Testis (tissue), 3 donors: Measurements from ENCODE around the gene ALPG. TPM values are rescaled to one million over a fixed set of nuclear protein-coding genes. Genes with fewer than 3 reads are reported as not detected.

ENCODE experiments used
- DNase-seq: peaks from one replicate; pipeline ENCODE4 v3.0.0-alpha.2; 2019
- H3K27ac ChIP-seq, 2 donors: fragments of 200-600 bp; sonication (generic); one replicate each; pipeline ENCODE4 v1.5.1; 2019
- H3K27me3 ChIP-seq: fragments of 200-600 bp; sonication (generic); one replicate; pipeline ENCODE4 v1.5.1; 2019
- H3K36me3 ChIP-seq: fragments of 200-600 bp; sonication (generic); one replicate; pipeline ENCODE4 v1.5.1; 2017; ENCODE audit warnings: low read depth; ENCODE audit errors: missing control alignments
- H3K4me1 ChIP-seq: fragments of 200-600 bp; sonication (generic); one replicate; pipeline ENCODE4 v1.5.1; 2019
- H3K4me3 ChIP-seq, 2 donors: fragments of 200-600 bp; sonication (generic); one replicate each; pipeline ENCODE4 v1.5.1; 2017 to 2019
- H3K9me3 ChIP-seq: fragments of 200-600 bp; sonication (generic); one replicate; pipeline ENCODE4 v1.5.1; 2017
- CTCF ChIP-seq, 3 experiments: fragments of 450-650 bp in 2 of 3; fragments of 200-600 bp in 1 of 3; sonication (generic) in 1 of 3; IDR thresholded peaks; one replicate each; pipeline ENCODE4 v1.5.1; 2016 to 2019; ENCODE audit warnings: antibody characterized with exemption in 3 of 3, mild to moderate bottlenecking in 2 of 3, moderate library complexity in 1 of 3
- POLR2A ChIP-seq: fragments of 450-650 bp; IDR thresholded peaks from one replicate; pipeline ENCODE4 v1.6.1; 2017; ENCODE audit warnings: antibody characterized with exemption, mild to moderate bottlenecking, moderate library complexity
- WGBS, 2 donors: methylation state at CpG; one replicate each; pipeline ENCODE4 v1.1.5; 2018; 5-methylcytosine and 5-hydroxymethylcytosine counted together
- intact Hi-C: fragments of 100-400 bp; cut with DNase I; formaldehyde crosslinking; loops from one replicate; pipeline ENCODE4 v1.15.1; 2023; ENCODE audit warnings: low total_unique reads
- polyA plus RNA-seq: library from polyadenylated mRNA; stranded (reverse); fragments of 350-450 nt; fragmentation: Illumina TruSeq; extraction: RNeasy Lipid Tissue Mini Kit (QIAGEN cat#74804); gene quantifications from one replicate; pipeline ENCODE4 v1.2.3, GENCODE V29; 2014; ENCODE audit warnings: low read depth, low replicate concordance; ENCODE audit not compliant: insufficient read depth
- total RNA-seq, 2 donors: library from RNA; depleted of rRNA; stranded (reverse); fragments of >200 nt; gene quantifications; one replicate each; pipeline ENCODE4 v1.2.3, GENCODE V29; 2016

The ALPG gene
- total and polyA plus RNA-seq, 3 donors from 2014 or later = 0.44 to 1.0 (median 0.93) TPM

- Histone ChIP-seq H3K9me3 (no peaks in the 10 kb centered on the region), H3K27me3 (no peaks in the 10 kb centered on the region), H3K4me3 (no peak overlapping the region), H3K36me3 (no peaks in the 10 kb centered on the region), H3K27ac (no peak overlapping the region), H3K4me1 (no peaks in the 10 kb centered on the region)
- no peak for TF ChIP-seq POLR2A
- TF ChIP-seq CTCF (IDR thresholded peaks at IDR 0.05) = no peak
- no peak for DNase-seq
- 86 to 87% methylated on average over 12 to 15 of the region's 15 CpGs for WGBS, 2 donors
- intact Hi-C loops = loop anchor here (5.0 kb wide), 1 partner anchor 534 kb away; no protein-coding TSS in a partner anchor
Measured at GRCh38 chr2:232436381-232437194, 29.9 kb downstream of the ALPG start.

- Histone ChIP-seq H3K4me3 (no peak overlapping the region), H3K36me3 (no peaks in the 10 kb centered on the region), H3K27me3 (no peaks in the 10 kb centered on the region), H3K9me3 (no peaks in the 10 kb centered on the region), H3K4me1 (no peaks in the 10 kb centered on the region), H3K27ac (no peak overlapping the region)
- TF ChIP-seq POLR2A (no peak), CTCF (IDR thresholded peaks at IDR 0.05) (no peak)
- WGBS, 2 donors = 85 to 95% methylated on average over 12 of the region's 12 CpGs
- intact Hi-C loops = loop anchor here (5.0 kb wide), 1 partner anchor 535 kb away; no protein-coding TSS in a partner anchor
- no peak for DNase-seq
Measured at GRCh38 chr2:232437195-232437571, 30.5 kb downstream of the ALPG start.

GRCh38 chr2:232438091-232438490 lies 31.4 kb downstream of the ALPG start:
- Histone ChIP-seq H3K36me3 (no peaks in the 10 kb centered on the region), H3K27ac (no peak overlapping the region), H3K4me1 (no peaks in the 10 kb centered on the region), H3K4me3 (no peak overlapping the region), H3K9me3 (no peaks in the 10 kb centered on the region), H3K27me3 (no peaks in the 10 kb centered on the region)
- no peak for DNase-seq
- WGBS, 2 donors = 88 to 94% methylated on average over 11 to 12 of the region's 12 CpGs
- intact Hi-C loops = loop anchor here (5.0 kb wide), 1 partner anchor 536 kb away; no protein-coding TSS in a partner anchor
- no peak for TF ChIP-seq CTCF (IDR thresholded peaks at IDR 0.05)
- no peak for TF ChIP-seq POLR2A

GRCh38 chr2:232438951-232439757 lies 32.5 kb downstream of the ALPG start:
- peak; percentile 43 for DNase-seq
- no peak overlapping the region for H3K27ac ChIP-seq
- TF ChIP-seq POLR2A (no peak), CTCF (IDR thresholded peaks at IDR 0.05) (peak; percentile 13 to 43 (median 31))
- no peaks in the 10 kb centered on the region for H3K27me3 ChIP-seq
- no peaks in the 10 kb centered on the region for H3K4me1 ChIP-seq
- no peak overlapping the region for H3K4me3 ChIP-seq
- H3K36me3 ChIP-seq = no peaks in the 10 kb centered on the region
- intact Hi-C loops = loop anchor here (5.0 kb wide), 1 partner anchor 537 kb away; no protein-coding TSS in a partner anchor
- WGBS, 2 donors = 82 to 100% methylated on average over 1 to 20 of the region's 22 CpGs
- H3K9me3 ChIP-seq = no peaks in the 10 kb centered on the region
